ENCODE results near the gene SMIM29. TPM values are rescaled to one million over a fixed set of nuclear protein-coding genes. Genes with fewer than 3 reads are reported as not detected.

SMIM29 gene
- total and polyA plus RNA-seq, 2 donors (not counting 3 experiments of a cell fraction or from before 2014, with no cell fraction given), result 37.6 to 75.2 TPM

GRCh38 chr6:34278833-34279232, 30.0 kb upstream of the SMIM29 start:
- DNase-seq (ENCODE audit: low read depth, low spot score), result no peak
- Histone ChIP-seq H3K4me1 (ENCODE audit: control insufficient read depth, extremely low read depth, insufficient read depth, low read length) (peaks cover 14% of the 10 kb centered on the region), H3K27ac (ENCODE audit: insufficient read depth, low read depth, low read length) (no peak overlapping the region), H3K9ac (replicated peaks; ENCODE audit: extremely low read depth, insufficient read depth, low read length) (no peak overlapping the region), H3K9me1 (replicated peaks; ENCODE audit: control insufficient read depth, extremely low read depth, insufficient read depth, low read length) (no peaks in the 10 kb centered on the region), H3K9me3 (replicated peaks; ENCODE audit: control insufficient read depth, insufficient read depth, low read length) (no peaks in the 10 kb centered on the region), H3K36me3 (ENCODE audit: control insufficient read depth in 2 of 2, extremely low read depth in 1 of 2, insufficient read depth in 2 of 2, low read length in 2 of 2) (no peaks in the 10 kb centered on the region), H3K79me2 (ENCODE audit: control insufficient read depth, insufficient read depth, low read length) (no peaks in the 10 kb centered on the region), H2AFZ (ENCODE audit: low read depth, low read length) (no peak overlapping the region), H3K4me3 (replicated peaks in 1 of 3; ENCODE audit: insufficient read depth in 1 of 3, low read depth in 1 of 3, low read length in 3 of 3) (no peak overlapping the region), H3K27me3 (ENCODE audit: control insufficient read depth in 2 of 2, insufficient read depth in 2 of 2, low read length in 2 of 2) (no peaks in the 10 kb centered on the region), H3K4me2 (ENCODE audit: insufficient read depth, low read length) (no peak overlapping the region), H4K20me1 (replicated peaks; ENCODE audit: control insufficient read depth, extremely low read depth, insufficient read depth, low read length) (no peaks in the 10 kb centered on the region)
- POLR2A ChIA-PET, result no interaction called here
- BruUV-seq (replicated peaks), result no TSS peak
- intact Hi-C loops (cut with micrococcal nuclease), result no loop called here
- TF ChIP-seq JUN (IDR thresholded peaks at IDR 0.05; ENCODE audit: borderline replicate concordance, insufficient read depth, insufficient read length, low read depth), result no peak
- TF ChIP-seq EZH2 (IDR thresholded peaks at IDR 0.05; ENCODE audit: borderline replicate concordance, low read depth, low read length, severe bottlenecking), result no peak
- CTCF ChIA-PET, result interaction anchor here (1.0 to 1.5 kb wide), 2 partner anchors 13 to 136 kb away, joined by 3 read pairs; no protein-coding TSS in a partner anchor
- no peak for FAIRE-seq
- dilution Hi-C loops (cut with MboI; ENCODE audit: extremely low pct_ligation_motif_present, low sequenced_read_pairs), result no loop called here

GRCh38 chr6:34277763-34278112, 28.9 kb upstream of the SMIM29 start:
- Histone ChIP-seq H3K9ac (replicated peaks; ENCODE audit: extremely low read depth, insufficient read depth, low read length) (no peak overlapping the region), H2AFZ (ENCODE audit: low read depth, low read length) (no peak overlapping the region), H3K4me3 (replicated peaks in 1 of 3; ENCODE audit: insufficient read depth in 1 of 3, low read depth in 1 of 3, low read length in 3 of 3) (no peak overlapping the region), H3K9me3 (replicated peaks; ENCODE audit: control insufficient read depth, insufficient read depth, low read length) (no peaks in the 10 kb centered on the region), H4K20me1 (replicated peaks; ENCODE audit: control insufficient read depth, extremely low read depth, insufficient read depth, low read length) (no peaks in the 10 kb centered on the region), H3K9me1 (replicated peaks; ENCODE audit: control insufficient read depth, extremely low read depth, insufficient read depth, low read length) (no peaks in the 10 kb centered on the region), H3K4me1 (ENCODE audit: control insufficient read depth, extremely low read depth, insufficient read depth, low read length) (peaks cover 20% of the 10 kb centered on the region), H3K27me3 (ENCODE audit: control insufficient read depth in 2 of 2, insufficient read depth in 2 of 2, low read length in 2 of 2) (no peaks in the 10 kb centered on the region), H3K27ac (ENCODE audit: insufficient read depth, low read depth, low read length) (no peak overlapping the region), H3K4me2 (ENCODE audit: insufficient read depth, low read length) (no peak overlapping the region), H3K36me3 (ENCODE audit: control insufficient read depth in 2 of 2, extremely low read depth in 1 of 2, insufficient read depth in 2 of 2, low read length in 2 of 2) (no peaks in the 10 kb centered on the region), H3K79me2 (ENCODE audit: control insufficient read depth, insufficient read depth, low read length) (no peaks in the 10 kb centered on the region)
- no TSS peak for BruUV-seq (replicated peaks)
- intact Hi-C loops (cut with micrococcal nuclease) (no loop called here), dilution Hi-C loops (cut with MboI; ENCODE audit: extremely low pct_ligation_motif_present, low sequenced_read_pairs) (no loop called here)
- FAIRE-seq (no peak), DNase-seq (ENCODE audit: low read depth, low spot score) (no peak)
- no peak for TF ChIP-seq POLR2A (IDR thresholded peaks at IDR 0.05; ENCODE audit: low read depth, low read length)
- no peak for TF ChIP-seq POLR2AphosphoS5 (IDR thresholded peaks at IDR 0.05; ENCODE audit: insufficient read depth, low read depth, low read length)
- no peak for TF ChIP-seq EZH2 (IDR thresholded peaks at IDR 0.05; ENCODE audit: borderline replicate concordance, low read depth, low read length, severe bottlenecking)
- TF ChIP-seq FOS (IDR thresholded peaks at IDR 0.05; ENCODE audit: borderline replicate concordance, insufficient read depth, low read length), result no peak
- TF ChIP-seq MYC (IDR thresholded peaks at IDR 0.05; ENCODE audit: low read depth, low read length), result no peak
- no peak for TF ChIP-seq JUN (IDR thresholded peaks at IDR 0.05; ENCODE audit: borderline replicate concordance, insufficient read depth, insufficient read length, low read depth)
- TF ChIP-seq, protein P1, sequence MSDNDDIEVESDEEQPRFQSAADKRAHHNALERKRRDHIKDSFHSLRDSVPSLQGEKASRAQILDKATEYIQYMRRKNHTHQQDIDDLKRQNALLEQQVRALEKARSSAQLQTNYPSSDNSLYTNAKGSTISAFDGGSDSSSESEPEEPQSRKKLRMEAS (IDR thresholded peaks at IDR 0.05; ENCODE audit: insufficient read depth, insufficient read length), result no peak
- TF ChIP-seq GATA2 (IDR thresholded peaks at IDR 0.05; ENCODE audit: insufficient read depth, insufficient read length, low read depth, low read length), result no peak
- no peak for TF ChIP-seq CTCF (IDR thresholded peaks at IDR 0.05; ENCODE audit: extremely low read depth in 1 of 2, insufficient read depth in 1 of 2, low read depth in 1 of 2, low read length in 2 of 2)
- POLR2A ChIA-PET, result no interaction called here
- CTCF ChIA-PET, result interaction anchor here (1.0 to 3.0 kb wide), 3 partner anchors 14 to 137 kb away, joined by 3 to 9 read pairs (median 3); partner anchors contain the start of gene SMIM29
